Head of caudate nucleus (tissue), 42 donors: ENCODE measurements around the gene PPP1R1C.
A peak's percentile ranks its signal among the peaks of the same experiment; 100 is the strongest.
"Not testable (repeated sequence)": the region's sequence is repeated elsewhere in the genome, so short reads cannot be mapped to it uniquely, and the experiment has no call there.

Experiments
- DNase-seq, 42 donors: peaks; one replicate each; pipeline versions ENCODE4 v3.0.0 to v3.0.0-alpha.2; 2020 to 2021; ENCODE audit warnings: mixed read lengths in 7 of 42
- intact Hi-C: fragments of 100-400 bp; cut with DNase I; formaldehyde crosslinking; loops from one replicate; pipeline ENCODE4 v1.15.0; 2022

Gene PPP1R1C

DNA sequence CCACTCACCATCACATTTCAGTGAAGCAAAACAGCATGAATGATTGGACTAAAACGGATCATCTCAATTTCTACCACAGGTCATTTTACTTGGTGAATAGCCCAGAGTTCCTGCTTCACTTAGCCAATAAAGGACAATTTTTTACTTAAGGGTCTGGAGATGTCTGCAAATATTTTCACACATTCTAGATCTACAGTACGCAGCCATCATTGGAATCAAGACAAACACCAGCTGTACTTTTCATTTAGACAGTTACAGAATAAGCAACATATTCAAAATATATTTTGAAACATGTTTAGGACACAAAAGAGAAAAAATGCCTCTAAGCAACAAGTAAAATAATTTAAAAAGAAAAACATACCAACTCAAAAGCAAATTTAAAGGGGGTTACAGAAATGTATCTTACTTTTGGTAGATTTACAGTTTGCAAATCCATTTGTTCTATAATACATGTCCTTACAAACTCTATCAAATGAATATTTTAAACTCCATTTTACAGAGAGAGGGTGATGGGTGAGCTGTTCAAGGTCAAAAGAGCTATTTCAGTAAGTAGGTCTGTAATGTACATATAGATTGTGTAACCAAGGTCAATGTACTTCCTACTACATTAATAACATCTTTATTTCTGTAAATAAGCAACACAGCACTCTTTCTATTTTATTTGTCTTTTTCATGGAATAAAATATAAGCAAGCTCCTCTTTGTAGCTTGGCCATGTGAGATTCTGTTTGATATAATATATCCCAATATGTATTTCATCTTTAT lies 13.4 kb downstream of the PPP1R1C start:
- DNase-seq: no peak
- intact Hi-C loops: no loop called here

GRCh38 chr2:181999911-182000310 lies 14.3 kb downstream of the PPP1R1C start:
- DNase-seq: no peak
- intact Hi-C loops: no loop called here

- intact Hi-C loops: no loop called here
- DNase-seq: no peak
Observed at GRCh38 chr2:182004945-182005520, 19.4 kb downstream of the PPP1R1C start.

- intact Hi-C loops: no loop called here
- DNase-seq: no peak
Observed at GRCh38 chr2:182006595-182007341, 21.1 kb downstream of the PPP1R1C start.

- intact Hi-C loops: no loop called here
- DNase-seq: no peak
Observed at GRCh38 chr2:182014284-182014683, 28.6 kb downstream of the PPP1R1C start.

DNA sequence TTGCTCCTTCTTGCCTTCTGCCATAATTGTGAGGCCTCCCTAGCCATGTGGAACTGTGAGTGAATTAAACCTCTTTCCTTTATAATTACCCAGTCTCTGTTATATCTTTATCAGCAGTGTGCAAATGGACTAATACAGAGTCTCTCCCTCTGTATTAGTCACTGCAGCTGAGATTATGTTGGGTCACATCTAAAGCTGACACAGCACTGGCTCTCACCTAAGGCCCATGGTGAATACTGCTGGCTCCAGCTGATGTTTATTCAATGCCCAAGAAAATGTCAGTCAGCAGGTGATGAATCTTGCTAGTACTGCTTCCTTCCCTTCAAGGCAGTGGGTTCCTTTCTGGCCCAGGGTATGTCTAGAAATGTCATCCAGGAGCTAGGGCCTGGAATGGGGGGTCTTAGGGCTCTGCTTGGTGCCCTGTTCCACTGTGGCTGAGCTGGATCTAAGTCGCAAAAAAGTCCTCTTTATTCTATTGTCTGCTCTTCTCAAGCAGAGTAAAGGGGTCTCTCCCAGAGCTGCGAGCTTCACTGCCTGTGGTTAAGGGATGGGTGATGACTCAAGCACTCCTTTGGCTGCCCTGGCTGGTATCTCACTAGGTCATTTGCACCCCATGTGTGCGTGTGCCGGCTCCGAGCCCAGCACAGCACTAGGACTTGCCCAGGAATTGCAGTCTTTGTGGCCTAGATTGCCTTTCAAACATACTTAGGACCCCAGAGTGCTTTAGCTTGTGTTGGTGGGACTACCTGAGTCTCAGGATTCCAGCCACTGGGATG lies 29.9 kb downstream of the PPP1R1C start:
- intact Hi-C loops: no loop called here

DNA sequence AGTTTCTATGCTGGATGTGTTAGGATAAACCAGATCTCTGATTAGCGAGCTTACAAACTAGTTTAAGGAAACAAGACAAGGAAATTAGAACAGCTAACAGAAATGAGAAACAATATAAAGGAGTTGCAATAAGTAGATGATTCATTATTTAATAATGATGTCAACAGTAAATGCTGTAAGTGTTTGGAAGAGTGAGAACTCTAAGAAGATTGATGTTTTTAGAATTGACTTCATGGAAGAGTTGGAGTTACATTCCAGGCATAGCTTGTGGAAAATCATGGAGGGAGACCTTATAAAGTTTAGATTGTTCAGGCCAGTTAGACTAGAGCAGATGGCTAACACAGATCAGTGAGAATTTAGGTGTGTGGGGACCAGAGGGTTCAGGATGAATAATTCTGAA lies 32.6 kb downstream of the PPP1R1C start:
- intact Hi-C loops: no loop called here
- DNase-seq: no peak

More for the DNA sequence above, 29.9 kb downstream of the PPP1R1C start:
- DNase-seq: no peak

- no peak for DNase-seq
- intact Hi-C loops: no loop called here
Observed at GRCh38 chr2:182019731-182020130, 34.1 kb downstream of the PPP1R1C start.

GRCh38 chr2:182020286-182021070 lies 34.8 kb downstream of the PPP1R1C start:
- intact Hi-C loops: no loop called here
- no peak for DNase-seq

DNA sequence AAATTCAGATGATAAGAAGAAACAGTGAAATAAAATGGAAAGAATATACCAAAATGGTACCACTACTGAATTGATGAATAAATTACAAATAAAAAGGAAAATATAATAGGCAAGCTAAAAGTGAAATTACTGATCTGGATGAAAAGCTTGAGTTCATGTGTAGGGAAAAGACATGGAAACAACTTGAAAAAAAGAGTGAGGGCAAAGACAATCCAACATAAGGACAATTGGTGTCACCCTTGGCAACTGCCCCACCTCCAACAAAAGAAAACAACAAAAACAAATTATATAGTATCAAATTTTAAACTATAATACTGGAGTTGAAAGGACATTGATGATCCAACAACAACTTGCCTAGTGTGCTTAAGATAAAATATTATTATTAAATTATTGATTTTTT lies 37.6 kb downstream of the PPP1R1C start:
- DNase-seq: no peak
- intact Hi-C loops: no loop called here

- intact Hi-C loops, DNase-seq: not testable (repeated sequence)
Observed at GRCh38 chr2:182030875-182031274, 45.2 kb downstream of the PPP1R1C start.

- no peak for DNase-seq
- intact Hi-C loops: no loop called here
Observed at GRCh38 chr2:182031956-182032355, 46.3 kb downstream of the PPP1R1C start.

GRCh38 chr2:182033449-182033848 lies 47.8 kb downstream of the PPP1R1C start:
- intact Hi-C loops: no loop called here
- no peak for DNase-seq

DNA sequence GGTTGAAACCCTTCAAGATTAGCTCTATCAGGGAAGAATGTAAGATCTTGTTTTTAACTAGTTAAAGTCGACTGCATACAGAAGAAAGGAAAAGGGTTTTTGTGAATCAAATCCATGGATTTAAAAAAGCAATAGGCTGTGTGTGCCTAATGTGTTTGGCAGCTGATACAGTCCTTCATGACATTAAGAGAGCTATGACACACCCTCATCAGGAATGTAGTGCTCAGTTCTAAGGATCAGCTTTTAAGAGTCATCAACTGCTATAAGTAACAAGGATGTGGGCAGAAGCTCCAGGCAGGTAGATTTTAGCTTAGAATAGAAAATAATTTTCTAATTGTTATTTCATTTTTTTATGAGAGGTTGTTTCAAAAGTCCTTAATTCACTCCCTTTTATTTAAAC lies 52.9 kb downstream of the PPP1R1C start:
- peak in 2 of 42 donors; percentile 22 to 47 for DNase-seq
- intact Hi-C loops: no loop called here

DNA sequence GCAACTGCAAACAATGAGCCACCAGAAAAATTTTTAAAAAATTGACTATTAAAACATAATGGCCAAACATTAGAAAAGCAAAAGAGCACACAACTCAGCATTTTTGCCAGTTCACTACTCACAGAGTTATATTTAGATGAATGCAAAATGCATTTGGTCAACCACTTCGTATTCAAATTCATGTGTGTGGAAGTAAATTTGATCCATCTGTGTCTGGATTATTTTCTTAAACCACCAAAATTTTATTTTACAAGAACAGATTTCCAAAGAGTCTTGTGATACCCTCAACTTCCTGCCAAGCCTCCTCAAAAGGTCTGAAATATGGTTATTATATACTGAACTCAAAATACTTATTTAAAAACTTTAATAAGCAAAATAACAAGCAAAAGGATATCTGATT lies 57.4 kb downstream of the PPP1R1C start:
- intact Hi-C loops: no loop called here
- DNase-seq: no peak

GRCh38 chr2:182043861-182044260 lies 58.2 kb downstream of the PPP1R1C start:
- no peak for DNase-seq
- intact Hi-C loops: no loop called here

- intact Hi-C loops: no loop called here
- no peak for DNase-seq
Observed at GRCh38 chr2:182047544-182047943, 61.9 kb downstream of the PPP1R1C start.

DNA sequence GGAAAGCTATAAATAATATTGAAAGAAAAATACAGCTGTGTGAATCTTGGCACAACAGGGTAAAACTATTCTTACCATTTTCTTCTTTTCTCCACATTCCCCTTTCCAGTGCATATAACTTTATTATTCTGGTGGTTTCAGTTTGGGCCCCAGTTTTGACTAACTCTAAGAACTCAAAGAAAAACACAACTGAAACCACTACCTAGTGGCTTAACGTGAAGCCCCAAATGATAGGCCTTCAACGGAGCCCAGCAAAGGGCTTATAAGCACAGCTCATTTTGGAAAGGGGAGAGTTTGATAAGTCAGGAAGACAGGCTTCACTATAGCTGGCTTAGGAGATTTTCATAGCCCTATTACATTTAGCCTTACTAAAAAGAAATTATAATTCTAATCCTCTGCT lies 62.4 kb downstream of the PPP1R1C start:
- intact Hi-C loops: no loop called here
- DNase-seq: no peak

DNA sequence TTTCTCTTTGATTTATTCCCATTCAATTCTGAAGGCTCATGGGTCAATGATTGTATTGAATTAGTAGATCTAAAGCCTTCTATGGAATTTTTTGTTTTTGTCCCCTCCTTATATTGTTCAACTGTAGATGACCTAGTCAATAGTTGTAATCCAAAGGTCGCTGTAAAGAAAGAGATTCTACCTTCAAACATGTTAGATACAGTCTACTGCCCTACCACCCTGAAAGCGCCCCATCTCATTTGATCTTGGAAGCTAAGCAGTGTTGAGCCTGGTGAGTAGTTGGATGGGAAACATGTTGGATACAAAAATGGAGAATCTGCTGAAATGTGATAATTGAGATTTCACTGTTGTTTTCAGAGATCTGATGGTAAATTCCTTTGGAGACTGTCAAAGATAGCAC lies 63.0 kb downstream of the PPP1R1C start:
- intact Hi-C loops: no loop called here
- DNase-seq: no peak
